GM19099 (cell line): ENCODE results near the gene TNS4.

Experiments
- POLR2A ChIP-seq: IDR thresholded peaks from 3 replicates; pipeline ENCODE4 v1.6.1; 2011; ENCODE audit warnings: low read depth; ENCODE audit not compliant: insufficient read length; ENCODE audit errors: extremely low read depth

Gene TNS4

GRCh38 chr17:40456396-40456951 is 44.9 kb downstream of the TNS4 start:
- TF ChIP-seq POLR2A, result no peak

DNA sequence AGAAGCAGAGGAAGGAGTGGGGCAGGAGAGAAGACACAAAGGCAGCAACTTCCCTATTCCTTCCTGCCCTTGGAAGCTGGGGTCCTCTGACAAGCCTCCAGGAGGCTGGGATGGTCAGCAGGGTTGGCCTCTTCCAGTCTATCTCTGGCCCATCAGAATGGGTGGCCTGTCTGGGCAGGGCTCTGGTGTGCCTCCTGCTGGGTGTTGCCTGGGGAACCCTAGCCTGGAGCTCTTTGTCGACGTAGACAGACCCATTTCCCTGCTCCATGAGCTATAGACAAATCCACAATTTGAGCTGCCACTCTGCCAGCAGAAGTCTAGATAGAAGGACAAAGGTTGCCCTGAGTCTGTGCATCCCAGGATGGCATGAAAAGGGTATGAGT is 46.8 kb downstream of the TNS4 start:
- no peak for TF ChIP-seq POLR2A

GRCh38 chr17:40453881-40454612 is 47.4 kb downstream of the TNS4 start:
- no peak for TF ChIP-seq POLR2A

- no peak for TF ChIP-seq POLR2A
Observed at GRCh38 chr17:40452921-40453378, 48.5 kb downstream of the TNS4 start.

DNA sequence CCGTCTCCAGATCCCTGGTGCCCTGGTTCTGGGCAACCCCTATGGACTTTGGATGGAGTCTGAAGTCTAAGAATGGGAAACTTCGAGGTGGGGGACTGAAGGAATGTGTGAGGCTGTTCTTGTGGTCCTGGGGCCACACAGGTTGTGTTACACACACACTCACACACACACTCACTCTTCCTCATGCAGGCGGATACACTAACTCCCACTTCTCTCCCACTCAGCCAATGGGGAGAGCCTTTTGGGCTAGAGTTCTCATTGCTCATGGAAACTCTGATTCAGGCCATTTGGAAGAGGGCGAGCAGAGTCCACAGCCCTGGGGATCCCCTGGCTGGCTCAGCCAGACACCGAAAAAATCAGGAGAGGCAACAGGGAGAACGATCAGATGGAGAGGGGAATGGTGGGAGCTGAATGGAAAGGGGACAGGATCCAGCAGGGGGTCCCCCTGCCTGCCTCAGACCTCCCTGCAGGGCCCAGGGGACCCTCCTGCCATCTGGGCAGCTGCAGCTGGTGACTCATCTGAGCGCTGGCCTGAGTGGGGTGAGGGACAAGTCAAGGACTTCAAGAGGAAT is 49.1 kb downstream of the TNS4 start:
- TF ChIP-seq POLR2A, result no peak

DNA sequence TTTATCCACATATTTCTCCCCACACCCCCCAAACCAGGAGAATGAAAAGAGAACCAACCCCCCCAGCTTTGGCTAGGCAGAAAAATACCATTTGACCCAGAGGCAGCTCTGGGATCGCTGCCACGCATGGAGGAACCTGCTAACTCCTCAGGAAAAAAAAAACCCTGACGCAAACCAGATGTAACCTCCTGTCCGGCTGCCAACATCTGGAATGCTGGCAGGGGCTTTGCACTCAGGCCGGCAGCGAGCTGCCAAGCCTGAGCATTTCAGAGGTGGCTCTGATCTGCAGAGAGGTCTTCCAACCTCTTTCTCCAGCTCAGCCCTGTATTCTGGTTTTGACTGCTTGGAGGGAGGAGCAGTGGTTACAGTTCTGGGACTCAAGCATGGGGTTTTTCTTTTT is 50.0 kb downstream of the TNS4 start:
- TF ChIP-seq POLR2A, result no peak

DNA sequence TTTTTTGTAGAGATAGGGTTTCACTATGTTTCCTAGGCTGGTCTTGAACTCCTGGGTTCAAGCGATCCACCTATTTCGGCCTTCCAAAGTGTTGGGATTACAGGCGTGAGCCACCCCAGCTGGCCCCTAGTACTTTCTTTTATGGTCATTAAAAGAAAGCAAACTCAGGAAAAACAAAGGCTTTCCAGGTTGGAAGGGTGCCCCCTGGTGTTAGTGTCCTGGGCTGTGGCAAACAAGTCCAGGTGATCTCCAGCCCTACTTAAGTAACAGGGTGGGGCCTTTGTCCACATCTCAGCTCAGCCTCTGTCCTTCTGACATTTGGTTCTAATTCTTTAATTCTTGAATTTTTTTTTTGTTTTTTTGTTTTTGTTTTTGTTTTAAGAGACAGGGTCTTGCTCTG is 51.2 kb downstream of the TNS4 start:
- TF ChIP-seq POLR2A, result no peak

GRCh38 chr17:40448639-40449261 is 52.7 kb downstream of the TNS4 start:
- no peak for TF ChIP-seq POLR2A

DNA sequence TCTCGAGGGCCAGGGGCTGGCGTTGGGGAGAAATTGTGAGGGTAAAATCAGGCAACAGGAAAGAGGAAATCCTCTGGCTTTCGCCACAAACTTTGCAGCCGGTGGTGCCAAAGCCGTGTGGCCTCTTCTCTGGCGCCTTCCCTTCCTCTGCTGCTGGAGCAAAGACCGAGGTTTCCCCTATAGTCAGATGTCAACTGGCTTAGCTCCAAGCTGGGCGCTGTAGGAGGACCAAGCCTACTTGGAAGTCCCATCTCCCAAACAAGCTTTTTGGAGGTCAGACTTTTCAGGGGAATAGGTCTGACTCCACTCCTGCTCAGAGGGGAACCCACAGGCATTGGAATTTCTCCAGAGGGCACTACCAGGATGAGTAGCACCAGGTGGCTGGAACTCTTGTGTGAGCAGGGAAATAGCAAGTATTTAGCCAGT is 53.2 kb downstream of the TNS4 start:
- no peak for TF ChIP-seq POLR2A

- TF ChIP-seq POLR2A, result no peak
Observed at GRCh38 chr17:40447806-40448205, 53.6 kb downstream of the TNS4 start.

DNA sequence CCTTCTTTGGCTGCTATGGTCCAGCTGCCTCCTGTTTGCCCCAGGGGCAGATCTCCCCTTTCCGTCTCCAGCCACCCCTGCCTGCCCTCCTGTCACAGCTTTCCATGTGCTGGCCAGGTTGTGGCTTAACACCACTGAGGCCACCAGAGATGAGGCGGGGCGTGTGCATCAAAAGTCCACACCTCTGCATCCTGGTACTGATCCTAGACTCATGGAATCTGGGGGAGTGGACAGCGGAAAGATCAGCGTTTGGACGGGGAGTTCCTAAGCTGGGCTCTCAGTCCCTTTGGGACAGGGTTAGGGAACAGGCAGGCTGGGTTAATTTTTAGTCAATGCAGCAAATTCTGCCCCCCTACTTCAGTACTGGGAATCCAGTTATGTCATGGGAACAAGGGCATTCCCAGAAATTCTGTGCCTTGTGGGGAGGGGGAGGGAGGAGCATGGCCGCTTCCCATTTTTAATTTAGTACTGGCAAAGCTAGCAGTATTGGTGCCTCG is 54.2 kb downstream of the TNS4 start:
- no peak for TF ChIP-seq POLR2A

DNA sequence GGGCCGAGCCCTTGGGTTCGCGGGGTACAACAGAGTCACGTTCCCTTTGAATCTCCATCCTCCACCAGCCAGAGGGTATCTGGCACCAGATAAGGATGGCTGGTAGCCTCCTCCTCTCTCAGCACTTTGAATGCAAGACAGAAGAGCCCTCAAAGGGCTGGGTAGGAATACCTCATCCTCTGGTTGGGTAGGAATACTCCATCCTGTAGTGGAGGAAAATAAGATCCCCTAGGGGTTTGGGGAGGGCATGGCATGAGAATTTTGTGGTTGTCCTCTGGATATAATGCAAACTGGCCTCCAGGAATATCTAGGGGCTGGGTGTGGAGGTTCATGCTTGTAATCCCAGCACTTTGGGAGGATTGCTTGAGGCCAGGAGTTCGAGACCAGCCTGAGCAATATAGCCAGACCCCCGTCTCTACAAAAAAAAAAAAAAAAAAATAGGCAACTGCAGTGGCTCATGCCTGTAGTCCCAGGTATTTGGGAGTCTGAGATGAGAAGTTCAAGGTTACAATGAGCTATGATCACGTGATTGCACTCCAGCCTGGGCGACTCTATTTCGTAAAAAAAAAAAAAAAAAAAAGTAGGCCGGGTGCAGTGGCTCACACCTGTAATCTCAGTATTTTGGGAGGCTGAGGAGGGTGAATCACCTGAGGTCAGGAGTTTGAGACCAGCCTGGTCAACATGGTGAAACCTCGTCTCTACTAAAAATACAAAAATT is 55.5 kb downstream of the TNS4 start:
- TF ChIP-seq POLR2A, result no peak

GRCh38 chr17:40443988-40444899 is 57.2 kb downstream of the TNS4 start:
- TF ChIP-seq POLR2A, result no peak
